Ovary (tissue), 9 donors: ENCODE data around the gene GJB6. TPM values are rescaled to one million over a fixed set of nuclear protein-coding genes. Genes with fewer than 3 reads are reported as not detected.

Experiments
- DNase-seq, 5 donors: peaks; one replicate each; pipeline ENCODE4 v3.0.0-alpha.2; 2019 to 2020
- H3K27ac ChIP-seq, 2 donors: fragments of 200-600 bp; one replicate each; pipeline versions ENCODE4 v1.5.1 to v1.8.0; 2019 to 2022
- H3K27me3 ChIP-seq: fragments of 200-600 bp; one replicate; pipeline ENCODE4 v1.8.0; 2022
- H3K36me3 ChIP-seq: fragments of 200-600 bp; sonication (generic); one replicate; pipeline ENCODE4 v1.5.1; 2019
- H3K4me1 ChIP-seq: one replicate; pipeline ENCODE4 v1.8.1; 2013; ENCODE audit warnings: mild to moderate bottlenecking, moderate library complexity; ENCODE audit not compliant: insufficient read depth
- H3K4me3 ChIP-seq: fragments of 200-600 bp; sonication (generic); one replicate; pipeline ENCODE4 v1.5.1; 2017
- H3K9me3 ChIP-seq, 2 donors: fragments of 200-600 bp in 1 of 2; sonication (generic) in 1 of 2; one replicate each; pipeline versions ENCODE4 v1.5.1 to v1.8.1; 2013 to 2019; ENCODE audit warnings: mild to moderate bottlenecking in 1 of 2, moderate library complexity in 1 of 2
- EP300 ChIP-seq: sonication (generic); formaldehyde crosslinking; IDR thresholded peaks from one replicate; pipeline ENCODE4 v1.6.1; 2017; ENCODE audit warnings: antibody characterized with exemption
- POLR2A ChIP-seq: fragments of 450-650 bp; IDR thresholded peaks from one replicate; pipeline ENCODE4 v1.6.1; 2017; ENCODE audit warnings: antibody characterized with exemption, mild to moderate bottlenecking, moderate library complexity
- WGBS, 3 donors: extraction: QIAGEN DNeasy Blood & Tissue Kit in 1 of 3; methylation state at CpG; one replicate each; pipeline versions ENCODE4 v1.1.5 to v1.1.7; 2013 to 2017; 5-methylcytosine and 5-hydroxymethylcytosine counted together
- intact Hi-C, 4 donors: fragments of 100-400 bp; cut with DNase I; formaldehyde crosslinking; loops; one replicate each; pipeline versions ENCODE4 v1.11.0 to v1.15.1; 2022 to 2023
- polyA plus RNA-seq, 2 donors: library from polyadenylated mRNA; stranded (reverse); fragments of 200-250 nt in 1 of 2; fragments of 350-450 nt in 1 of 2; fragmentation: Illumina TruSeq in 1 of 2; extraction: RNeasy Lipid Tissue Mini Kit (QIAGEN cat#74804) in 1 of 2; gene quantifications; one replicate each; pipeline ENCODE4 v1.2.3, GENCODE V29; 2013 to 2014
- total RNA-seq, 7 donors: library from RNA; depleted of rRNA in 2 of 7; stranded (reverse); fragments of >200 nt in 2 of 7; fragmentation: NEBNext Ultra II Directional in 3 of 7; extraction: Animal tissue kit (Norgen Biotek cat#: 25700) in 3 of 7; gene quantifications; one replicate each; pipeline versions ENCODE4 v1.1.0 to v1.2.4, GENCODE V29; 2016 to 2023
- TF ChIP-seq, protein P1 (sequence below), 3 donors: fragments of 450-650 bp in 2 of 3; fragments of 200-600 bp in 1 of 3; IDR thresholded peaks; one replicate each; pipeline versions ENCODE4 v1.5.1 to v1.8.0; 2016 to 2022; ENCODE audit warnings: antibody characterized with exemption in 3 of 3, mild to moderate bottlenecking in 1 of 3
- donor health status: DM: no; HTN: no; CAD: no; lungs with moderate emphysema.
- donor health status: DM: no; HTN: no; CAD: no.
- donor health status: Bipolar disorder and iron deficiency.
- donor health status: DM: yes; HTN: yes; CAD: no.
- donor health status: DM: no; HTN: no; CAD: no.
- donor health status: DM: yes; HTN: yes; CAD: no.

Gene GJB6
- total and polyA plus RNA-seq, 9 donors, result not detected

DNA sequence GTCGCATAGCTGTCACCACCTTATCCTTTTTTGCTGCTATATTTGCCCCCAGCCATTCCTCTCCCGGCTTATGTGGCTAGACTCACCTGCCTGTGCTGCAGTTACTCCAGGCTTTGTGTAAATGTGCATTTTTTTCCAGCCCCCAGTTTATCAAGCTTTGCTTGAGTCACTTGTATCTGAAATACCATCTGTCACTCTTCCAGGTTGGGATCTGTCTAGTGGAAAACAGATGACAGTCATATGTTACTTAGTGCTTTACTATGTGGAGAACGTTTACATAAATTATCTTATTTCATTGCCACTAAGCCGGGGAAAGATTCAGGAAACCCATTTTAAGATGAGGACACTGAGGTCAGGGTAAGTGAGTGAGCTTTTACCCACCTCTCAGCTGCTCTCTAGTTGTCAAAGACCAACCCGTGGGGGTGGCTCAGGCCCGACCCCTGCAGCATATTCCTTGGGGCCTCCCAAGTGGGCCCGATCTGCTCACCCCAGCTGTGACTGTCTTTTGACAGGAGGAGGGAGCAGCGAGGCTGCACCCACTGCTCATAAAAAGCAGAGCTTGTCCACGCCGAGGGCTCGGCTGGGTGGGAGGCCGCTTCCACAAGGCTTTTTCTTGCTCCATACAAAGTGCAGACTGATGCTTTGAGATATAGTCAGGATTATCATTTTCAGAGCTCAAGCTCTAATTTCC is 46.6 kb downstream of the GJB6 start:
- TF ChIP-seq POLR2A (no peak), EP300 (no peak)
- TF ChIP-seq, protein P1, sequence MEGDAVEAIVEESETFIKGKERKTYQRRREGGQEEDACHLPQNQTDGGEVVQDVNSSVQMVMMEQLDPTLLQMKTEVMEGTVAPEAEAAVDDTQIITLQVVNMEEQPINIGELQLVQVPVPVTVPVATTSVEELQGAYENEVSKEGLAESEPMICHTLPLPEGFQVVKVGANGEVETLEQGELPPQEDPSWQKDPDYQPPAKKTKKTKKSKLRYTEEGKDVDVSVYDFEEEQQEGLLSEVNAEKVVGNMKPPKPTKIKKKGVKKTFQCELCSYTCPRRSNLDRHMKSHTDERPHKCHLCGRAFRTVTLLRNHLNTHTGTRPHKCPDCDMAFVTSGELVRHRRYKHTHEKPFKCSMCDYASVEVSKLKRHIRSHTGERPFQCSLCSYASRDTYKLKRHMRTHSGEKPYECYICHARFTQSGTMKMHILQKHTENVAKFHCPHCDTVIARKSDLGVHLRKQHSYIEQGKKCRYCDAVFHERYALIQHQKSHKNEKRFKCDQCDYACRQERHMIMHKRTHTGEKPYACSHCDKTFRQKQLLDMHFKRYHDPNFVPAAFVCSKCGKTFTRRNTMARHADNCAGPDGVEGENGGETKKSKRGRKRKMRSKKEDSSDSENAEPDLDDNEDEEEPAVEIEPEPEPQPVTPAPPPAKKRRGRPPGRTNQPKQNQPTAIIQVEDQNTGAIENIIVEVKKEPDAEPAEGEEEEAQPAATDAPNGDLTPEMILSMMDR (IDR thresholded peaks at IDR 0.05), result no peak
- whole genome bisulfite sequencing, 3 donors, result 58 to 67% (median 64%) methylated on average over 12 of the region's 12 CpGs

DNA sequence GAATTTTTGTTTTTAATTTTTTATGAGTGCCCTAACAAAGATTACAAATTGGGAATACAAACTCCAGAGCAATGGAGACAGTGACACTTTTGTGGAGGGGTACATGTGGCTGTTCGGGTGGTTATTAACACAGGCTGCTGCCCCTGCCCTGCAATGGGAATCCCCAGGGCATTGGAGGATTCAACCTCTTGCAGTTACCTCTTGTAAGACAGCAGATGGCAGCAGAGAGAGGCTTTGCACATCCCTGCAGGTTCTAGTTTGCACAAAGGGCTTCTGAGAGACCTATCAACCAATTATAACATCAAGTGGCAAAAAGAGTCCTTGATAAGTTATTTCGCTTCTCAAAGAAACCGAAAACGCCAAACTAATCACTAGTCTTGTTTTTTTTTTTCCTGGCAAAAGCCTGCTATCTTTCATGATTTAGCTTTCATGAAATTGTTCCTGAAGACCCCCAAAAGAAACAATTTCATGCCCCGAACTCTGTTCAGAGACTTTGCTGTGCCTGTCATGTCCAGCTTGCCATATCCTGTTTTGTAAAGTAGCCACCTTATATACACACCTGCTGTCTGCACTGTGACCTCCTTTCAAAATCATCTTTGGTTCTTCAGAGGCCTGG is 49.8 kb downstream of the GJB6 start:
- Histone ChIP-seq H3K27ac (no peak overlapping the region), H3K36me3 (no peaks in the 10 kb centered on the region), H3K4me3 (no peak overlapping the region), H3K27me3 (no peaks in the 10 kb centered on the region), H3K9me3 (no peaks in the 10 kb centered on the region), H3K4me1 (no peaks in the 10 kb centered on the region)
- TF ChIP-seq, protein P1 (IDR thresholded peaks at IDR 0.05), result peak in 2 of 3 donors; percentile 14 to 33
- TF ChIP-seq EP300, result no peak
- no peak for TF ChIP-seq POLR2A
- intact Hi-C loops, result loop anchor here in 1 of 4 donors (10.0 kb wide), 1 partner anchor 742 kb away; no protein-coding TSS in a partner anchor
- DNase-seq, result no peak
- WGBS, 3 donors, result 19 to 23% (median 21%) methylated on average over 5 of the region's 5 CpGs

More for the DNA sequence above, 46.6 kb downstream of the GJB6 start:
- H3K4me3 ChIP-seq, result no peak overlapping the region
- DNase-seq, result no peak
- H3K27me3 ChIP-seq, result no peaks in the 10 kb centered on the region
- intact Hi-C loops, result loop anchor here in 1 of 4 donors (10.0 kb wide), 1 partner anchor 739 kb away; no protein-coding TSS in a partner anchor
- H3K4me1 ChIP-seq, result no peaks in the 10 kb centered on the region
- H3K9me3 ChIP-seq, result no peaks in the 10 kb centered on the region
- no peak overlapping the region for H3K27ac ChIP-seq
- no peaks in the 10 kb centered on the region for H3K36me3 ChIP-seq

DNA sequence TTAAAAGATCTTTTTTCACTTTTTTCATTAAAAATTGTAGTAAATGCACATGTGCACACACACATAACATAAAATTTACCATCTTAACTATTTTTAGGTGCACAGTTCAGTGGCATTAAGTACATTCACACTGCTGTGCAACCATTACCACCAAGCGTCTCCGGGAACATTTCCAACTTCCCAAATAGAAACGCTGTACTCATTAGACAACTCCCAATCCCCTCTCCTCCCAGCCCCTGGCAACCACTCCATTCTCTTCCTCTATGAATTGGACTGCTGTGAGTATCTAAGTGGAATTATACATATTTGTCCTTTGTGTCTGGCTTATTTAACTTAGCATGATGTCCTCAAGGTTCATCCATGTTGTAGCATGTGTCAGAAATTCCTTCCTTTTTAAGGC is 50.9 kb downstream of the GJB6 start:
- H3K27me3 ChIP-seq, result no peaks in the 10 kb centered on the region
- no peaks in the 10 kb centered on the region for H3K36me3 ChIP-seq
- TF ChIP-seq, protein P1 (IDR thresholded peaks at IDR 0.05), result no peak
- TF ChIP-seq POLR2A (no peak), EP300 (no peak)
- no peaks in the 10 kb centered on the region for H3K9me3 ChIP-seq
- no peaks in the 10 kb centered on the region for H3K4me1 ChIP-seq
- DNase-seq, result no peak
- intact Hi-C loops, result loop anchor here in 1 of 4 donors (10.0 kb wide), 1 partner anchor 744 kb away; no protein-coding TSS in a partner anchor
- WGBS, 3 donors, result 60 to 61% (median 61%) methylated on average over 3 of the region's 3 CpGs
- no peak overlapping the region for H3K4me3 ChIP-seq
- H3K27ac ChIP-seq, result no peak overlapping the region

DNA sequence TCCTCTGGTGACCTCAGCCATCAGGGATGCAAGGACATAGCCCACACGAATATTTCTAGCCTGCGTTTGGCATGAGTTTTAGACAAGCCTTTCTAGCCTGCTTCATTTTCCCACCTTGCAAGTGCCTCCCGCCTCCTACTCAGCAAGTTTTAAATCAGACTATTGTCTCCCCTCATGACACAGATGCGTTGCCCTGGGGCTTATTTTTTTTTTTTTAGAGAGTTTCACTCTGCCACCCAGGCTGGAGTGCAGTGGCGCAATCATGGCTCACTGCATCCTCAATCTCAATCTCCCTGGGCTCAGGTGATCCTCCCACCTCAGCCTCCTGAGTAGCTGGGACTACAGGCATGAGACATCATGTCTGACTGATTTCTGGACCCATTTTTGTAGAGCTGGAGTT is 54.0 kb downstream of the GJB6 start:
- Histone ChIP-seq H3K9me3 (no peaks in the 10 kb centered on the region), H3K27ac (no peak overlapping the region), H3K27me3 (no peaks in the 10 kb centered on the region), H3K36me3 (no peaks in the 10 kb centered on the region), H3K4me3 (no peak overlapping the region), H3K4me1 (no peaks in the 10 kb centered on the region)
- no peak for DNase-seq
- intact Hi-C loops, result no loop called here
- TF ChIP-seq, protein P1 (IDR thresholded peaks at IDR 0.05), result no peak
- no peak for TF ChIP-seq EP300
- TF ChIP-seq POLR2A, result no peak
- WGBS, 3 donors, result 60 to 71% (median 63%) methylated on average over 5 of the region's 5 CpGs
